Dendritic cell treated with granulocyte-macrophage colony-stimulating factor and Interleukin-4, amounts not matched to agents 40 ng/mL and 50 ng/mL, for 4 days (primary cell): Measurements from ENCODE around the gene BRSK2.

Experiments
- H3K27ac Mint-ChIP-seq: one replicate; pipeline ENCODE4 v1.8.0; 2022; ENCODE audit warnings: mild to moderate bottlenecking, mixed read lengths
- H3K27me3 Mint-ChIP-seq: one replicate; pipeline ENCODE4 v1.8.0; 2022; ENCODE audit warnings: mild to moderate bottlenecking, mixed read lengths
- H3K36me3 Mint-ChIP-seq: one replicate; pipeline ENCODE4 v1.8.0; 2022; ENCODE audit warnings: low read depth, mixed read lengths
- H3K4me1 Mint-ChIP-seq: one replicate; pipeline ENCODE4 v1.8.0; 2022; ENCODE audit warnings: low read depth, mixed read lengths
- H3K4me3 Mint-ChIP-seq: one replicate; pipeline ENCODE4 v1.8.0; 2022; ENCODE audit warnings: mild to moderate bottlenecking, moderate library complexity, mixed read lengths
- H3K9me3 Mint-ChIP-seq: one replicate; pipeline ENCODE4 v1.8.0; 2022; ENCODE audit warnings: mixed read lengths
- intact Hi-C: fragments of 100-400 bp; cut with micrococcal nuclease; formaldehyde crosslinking; loops from one replicate; pipeline ENCODE4 v1.15.0; 2022

The BRSK2 gene

DNA sequence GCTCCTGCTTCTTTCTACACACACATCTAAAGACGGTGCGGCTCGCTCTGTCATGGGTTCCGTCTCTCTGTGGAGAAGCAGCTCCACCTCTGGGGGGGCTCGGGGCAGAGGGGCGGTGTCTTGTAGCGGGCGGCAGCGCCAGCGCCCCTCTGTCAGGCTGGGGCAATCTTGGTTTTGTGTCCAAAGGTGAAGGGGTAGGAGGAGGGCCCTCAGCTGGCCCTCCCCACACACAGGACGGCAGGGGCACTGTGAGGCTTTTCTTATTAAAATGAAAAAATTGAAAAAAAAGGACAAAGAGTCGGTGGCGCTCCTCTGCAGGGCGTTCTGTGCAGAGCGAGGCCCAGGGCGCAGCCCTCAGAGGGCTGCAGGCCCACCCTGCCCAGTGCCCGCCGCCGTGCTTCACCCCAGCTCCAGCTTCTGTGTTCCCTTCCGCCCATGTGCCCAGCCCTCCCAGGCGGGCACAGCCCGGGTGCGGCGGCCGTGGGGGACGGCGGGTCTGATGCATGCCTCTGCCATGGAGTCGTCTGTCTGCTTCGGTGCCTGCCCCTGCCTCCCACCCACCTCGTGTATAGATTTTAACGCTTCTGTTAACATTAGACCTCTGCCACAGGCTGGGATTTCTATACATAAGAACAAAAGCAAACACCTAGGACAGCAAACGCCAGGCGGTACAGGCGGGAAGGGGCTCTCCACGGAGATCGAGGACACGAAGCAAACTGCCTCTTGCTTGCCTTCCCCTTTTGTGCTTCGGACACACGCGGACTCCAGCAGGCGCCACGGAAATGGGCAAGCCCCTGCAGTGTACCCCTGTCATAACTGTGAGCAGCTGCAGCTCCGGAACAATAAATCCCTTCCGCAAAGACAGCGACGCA, 72.3 kb downstream of the BRSK2 start:
- no peaks in the 10 kb centered on the region for H3K4me1 Mint-ChIP-seq
- H3K9me3 Mint-ChIP-seq: peaks cover 12% of the 10 kb centered on the region
- no peaks in the 10 kb centered on the region for H3K27me3 Mint-ChIP-seq
- H3K4me3 Mint-ChIP-seq: no peak overlapping the region
- intact Hi-C loops: no loop called here
- H3K36me3 Mint-ChIP-seq: peaks cover 31% of the 10 kb centered on the region
- H3K27ac Mint-ChIP-seq: no peak overlapping the region

- peaks cover 12% of the 10 kb centered on the region for H3K9me3 Mint-ChIP-seq
- no peak overlapping the region for H3K27ac Mint-ChIP-seq
- H3K27me3 Mint-ChIP-seq: no peaks in the 10 kb centered on the region
- no peaks in the 10 kb centered on the region for H3K4me1 Mint-ChIP-seq
- peaks cover 36% of the 10 kb centered on the region for H3K36me3 Mint-ChIP-seq
- H3K4me3 Mint-ChIP-seq: no peak overlapping the region
- intact Hi-C loops: no loop called here
These were observed 72.9 kb downstream of the BRSK2 start for GRCh38 chr11:1462698-1462975.

GRCh38 chr11:1463056-1463455, 73.3 kb downstream of the BRSK2 start:
- Mint-ChIP-seq H3K9me3 (peaks cover 12% of the 10 kb centered on the region), H3K27me3 (no peaks in the 10 kb centered on the region), H3K27ac (no peak overlapping the region), H3K4me1 (no peaks in the 10 kb centered on the region), H3K4me3 (no peak overlapping the region), H3K36me3 (peaks cover 40% of the 10 kb centered on the region)
- intact Hi-C loops: no loop called here

DNA sequence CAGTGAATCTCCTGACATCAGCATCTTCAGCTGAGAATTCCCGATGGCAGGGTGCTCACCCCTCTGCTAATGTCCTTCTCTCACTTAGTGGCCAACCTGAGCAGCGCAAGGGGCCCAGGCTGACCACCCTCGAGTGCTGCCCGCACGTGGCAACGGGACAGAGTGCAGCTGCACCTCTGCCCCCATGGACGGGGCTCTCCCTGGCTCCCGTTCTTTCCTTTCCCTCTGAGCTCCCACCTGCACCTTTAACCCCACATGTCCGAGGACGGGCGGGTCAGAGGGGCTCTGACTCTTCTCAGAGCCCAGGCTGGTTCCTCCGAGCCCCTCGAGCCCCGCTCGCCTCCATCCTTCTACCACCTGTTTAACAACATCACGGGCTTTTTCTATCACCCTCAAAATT, 77.0 kb downstream of the BRSK2 start:
- Mint-ChIP-seq H3K36me3 (peaks cover 78% of the 10 kb centered on the region), H3K27me3 (no peaks in the 10 kb centered on the region), H3K4me3 (no peak overlapping the region), H3K9me3 (peaks cover 12% of the 10 kb centered on the region), H3K4me1 (no peaks in the 10 kb centered on the region), H3K27ac (no peak overlapping the region)
- intact Hi-C loops: no loop called here

- Mint-ChIP-seq H3K36me3 (peaks cover 83% of the 10 kb centered on the region), H3K4me1 (no peaks in the 10 kb centered on the region), H3K4me3 (no peak overlapping the region), H3K27me3 (no peaks in the 10 kb centered on the region), H3K27ac (no peak overlapping the region), H3K9me3 (peaks cover 12% of the 10 kb centered on the region)
- intact Hi-C loops: no loop called here
These were observed 77.5 kb downstream of the BRSK2 start for GRCh38 chr11:1467270-1467669.

DNA sequence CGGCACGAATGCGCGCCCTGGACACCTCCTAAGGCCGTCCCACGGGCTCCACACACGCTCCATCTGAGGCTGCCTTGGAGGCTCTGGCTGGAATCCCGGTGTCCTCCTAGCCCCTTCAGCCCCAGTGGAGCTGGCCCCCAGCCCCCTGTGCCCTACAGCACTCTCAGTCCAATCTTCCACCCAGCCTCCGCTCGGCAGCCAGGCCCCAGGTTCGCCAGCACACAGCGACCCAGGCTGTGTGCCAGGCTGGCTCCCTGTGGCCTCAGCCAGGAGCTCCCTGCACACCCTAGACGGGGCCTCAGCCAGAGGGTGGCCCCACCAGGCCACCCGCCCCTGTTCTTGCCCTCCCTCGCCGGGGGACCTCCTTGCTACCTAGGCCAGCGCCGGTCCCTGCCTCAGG, 78.3 kb downstream of the BRSK2 start:
- peaks cover 12% of the 10 kb centered on the region for H3K9me3 Mint-ChIP-seq
- H3K4me1 Mint-ChIP-seq: no peaks in the 10 kb centered on the region
- H3K27me3 Mint-ChIP-seq: no peaks in the 10 kb centered on the region
- H3K36me3 Mint-ChIP-seq: peaks cover 90% of the 10 kb centered on the region
- intact Hi-C loops: no loop called here
- H3K4me3 Mint-ChIP-seq: no peak overlapping the region
- H3K27ac Mint-ChIP-seq: no peak overlapping the region

- peaks cover 12% of the 10 kb centered on the region for H3K9me3 Mint-ChIP-seq
- no peak overlapping the region for H3K27ac Mint-ChIP-seq
- H3K4me1 Mint-ChIP-seq: no peaks in the 10 kb centered on the region
- intact Hi-C loops: no loop called here
- H3K4me3 Mint-ChIP-seq: no peak overlapping the region
- H3K36me3 Mint-ChIP-seq: peaks cover 96% of the 10 kb centered on the region
- H3K27me3 Mint-ChIP-seq: no peaks in the 10 kb centered on the region
These were observed 78.8 kb downstream of the BRSK2 start for GRCh38 chr11:1468473-1469066.

DNA sequence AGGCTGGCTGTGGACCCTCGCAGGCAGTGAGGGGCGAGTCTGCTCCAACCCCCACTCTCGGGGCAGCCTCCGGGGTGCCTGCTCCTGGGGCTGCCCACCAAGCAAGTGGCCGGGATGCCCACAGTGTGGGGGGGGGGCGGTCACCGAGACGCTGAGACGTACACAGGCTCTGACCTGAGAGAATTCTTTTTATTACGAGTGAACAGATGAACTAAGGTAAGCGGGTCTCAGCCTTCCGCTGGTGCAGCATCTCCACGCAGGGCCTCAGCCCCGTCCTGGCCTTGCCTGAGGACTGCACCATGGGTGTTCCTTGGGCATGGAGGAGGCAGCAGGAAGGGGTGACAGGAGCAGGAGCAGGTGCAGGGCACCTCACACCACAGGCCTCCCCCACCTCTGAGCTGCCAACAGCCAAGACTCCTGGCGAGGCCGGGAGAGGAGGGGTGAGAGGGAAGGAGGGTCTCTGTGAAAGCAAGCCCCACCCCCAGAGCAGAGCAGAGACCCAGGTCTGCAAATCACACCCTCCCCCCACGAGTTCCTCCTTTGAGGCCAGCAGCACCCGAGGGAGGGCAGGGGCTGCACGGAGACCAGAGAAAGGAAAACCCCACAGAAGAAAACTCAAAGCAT, 79.7 kb downstream of the BRSK2 start:
- no peak overlapping the region for H3K27ac Mint-ChIP-seq
- intact Hi-C loops: no loop called here
- no peak overlapping the region for H3K4me3 Mint-ChIP-seq
- peaks cover 11% of the 10 kb centered on the region for H3K9me3 Mint-ChIP-seq
- H3K27me3 Mint-ChIP-seq: no peaks in the 10 kb centered on the region
- peaks cover 100% of the 10 kb centered on the region for H3K36me3 Mint-ChIP-seq
- no peaks in the 10 kb centered on the region for H3K4me1 Mint-ChIP-seq

- Mint-ChIP-seq H3K4me1 (no peaks in the 10 kb centered on the region), H3K4me3 (no peak overlapping the region), H3K27ac (no peak overlapping the region), H3K9me3 (peaks cover 4% of the 10 kb centered on the region), H3K27me3 (no peaks in the 10 kb centered on the region), H3K36me3 (peaks cover 100% of the 10 kb centered on the region)
- intact Hi-C loops: no loop called here
These were observed 80.4 kb downstream of the BRSK2 start for GRCh38 chr11:1469911-1470680.

GRCh38 chr11:1470681-1471611, 81.2 kb downstream of the BRSK2 start:
- no peaks in the 10 kb centered on the region for H3K9me3 Mint-ChIP-seq
- H3K4me3 Mint-ChIP-seq: no peak overlapping the region
- H3K36me3 Mint-ChIP-seq: peaks cover 100% of the 10 kb centered on the region
- intact Hi-C loops: no loop called here
- H3K4me1 Mint-ChIP-seq: no peaks in the 10 kb centered on the region
- H3K27me3 Mint-ChIP-seq: no peaks in the 10 kb centered on the region
- H3K27ac Mint-ChIP-seq: no peak overlapping the region

GRCh38 chr11:1471736-1472135, 82.0 kb downstream of the BRSK2 start:
- no peaks in the 10 kb centered on the region for H3K4me1 Mint-ChIP-seq

DNA sequence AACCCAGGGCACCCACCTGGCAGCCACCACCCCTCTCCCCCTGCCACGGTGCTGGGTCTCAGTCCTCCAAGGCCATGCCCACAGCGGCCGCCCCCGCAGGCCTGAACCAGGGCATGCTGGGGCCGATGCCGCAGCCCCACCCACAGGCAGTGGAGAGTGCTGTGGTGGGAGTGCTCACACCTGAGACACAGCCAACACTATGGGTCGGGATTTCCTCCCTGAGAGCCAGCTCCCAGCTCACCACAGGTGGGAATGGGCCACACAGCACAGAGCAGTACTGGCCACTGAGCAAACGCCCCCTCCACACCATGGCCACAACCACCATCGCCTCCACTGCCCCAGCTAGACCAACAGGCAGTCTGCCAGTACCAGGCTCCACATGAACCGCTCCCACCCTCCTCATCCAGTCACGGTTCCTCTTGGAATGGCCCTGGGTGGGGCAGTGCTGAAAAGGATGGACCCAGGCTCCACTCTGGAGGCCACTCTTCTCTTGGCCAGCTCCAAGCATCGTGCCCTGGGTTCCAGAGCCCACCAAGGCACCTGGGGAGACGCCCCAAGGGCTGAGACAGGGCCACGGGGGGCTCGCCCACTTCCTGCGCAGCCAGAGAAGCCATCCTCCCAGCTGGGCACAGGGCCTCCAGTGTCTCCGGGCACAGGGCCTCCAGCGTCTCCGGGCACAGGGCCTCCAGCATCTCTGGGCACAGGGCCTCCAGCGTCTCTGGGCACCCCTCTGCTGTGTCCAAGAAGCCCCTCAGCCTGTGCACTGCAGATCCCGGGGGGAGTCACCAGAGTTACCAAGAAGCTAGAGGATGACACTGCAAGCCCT, 82.7 kb downstream of the BRSK2 start:
- intact Hi-C loops: no loop called here
- Mint-ChIP-seq H3K27me3 (no peaks in the 10 kb centered on the region), H3K9me3 (no peaks in the 10 kb centered on the region), H3K27ac (no peak overlapping the region), H3K36me3 (peaks cover 100% of the 10 kb centered on the region), H3K4me1 (no peaks in the 10 kb centered on the region), H3K4me3 (no peak overlapping the region)

More at GRCh38 chr11:1471736-1472135, 82.0 kb downstream of the BRSK2 start:
- no peaks in the 10 kb centered on the region for H3K27me3 Mint-ChIP-seq
- no peaks in the 10 kb centered on the region for H3K9me3 Mint-ChIP-seq
- H3K27ac Mint-ChIP-seq: no peak overlapping the region
- intact Hi-C loops: no loop called here
- H3K36me3 Mint-ChIP-seq: peaks cover 100% of the 10 kb centered on the region
- no peak overlapping the region for H3K4me3 Mint-ChIP-seq
